K562 (cell line): ENCODE measurements around the gene ZNF473. TPM values are rescaled to one million over a fixed set of nuclear protein-coding genes. Genes with fewer than 3 reads are reported as not detected.

Experiments used
- CCAR2 ChIP-seq: fragments of 200-400 bp; formaldehyde crosslinking; IDR thresholded peaks from 2 replicates; pipeline ENCODE4 v1.6.1; 2017; ENCODE audit warnings: mild to moderate bottlenecking, low read depth, low read length
- CSDE1 ChIP-seq, 2 experiments: fragments of 450-650 bp; IDR thresholded peaks; 2 replicates each; pipeline ENCODE4 v1.6.1; 2016; ENCODE audit warnings: mild to moderate bottlenecking in 1 of 2
- GATAD2B ChIP-seq: fragments of 450-650 bp; IDR thresholded peaks from 2 replicates; pipeline ENCODE4 v1.6.1; 2017; ENCODE audit warnings: mild to moderate bottlenecking, borderline replicate concordance
- NR3C1 ChIP-seq: sonication (generic); formaldehyde crosslinking; IDR thresholded peaks from 2 replicates; pipeline ENCODE4 v1.8.1; 2022; ENCODE audit warnings: missing genetic modification reagents
- POLR2AphosphoS5 ChIP-seq: IDR thresholded peaks from 2 replicates; pipeline ENCODE4 v1.6.1; 2011; ENCODE audit warnings: mild to moderate bottlenecking, low read depth, low read length, moderate library complexity; ENCODE audit not compliant: control insufficient read depth, insufficient read depth
- SMARCB1 ChIP-seq: IDR thresholded peaks from 2 replicates; pipeline ENCODE4 v1.6.1; 2011; ENCODE audit warnings: improper control_type of control experiment, low read depth; ENCODE audit not compliant: insufficient read length
- SPI1 ChIP-seq: IDR thresholded peaks from 2 replicates; pipeline ENCODE4 v1.6.1; 2011; ENCODE audit warnings: low read depth, low read length, control low read depth, borderline replicate concordance
- SREBF2 ChIP-seq: sonication (generic); formaldehyde crosslinking; IDR thresholded peaks from 2 replicates; pipeline ENCODE4 v1.4.0; 2020; ENCODE audit warnings: mild to moderate bottlenecking, missing genetic modification reagents
- TCF3 ChIP-seq: sonication (generic); formaldehyde crosslinking; IDR thresholded peaks from 2 replicates; pipeline ENCODE4 v1.4.0; 2020; ENCODE audit warnings: mild to moderate bottlenecking, missing genetic modification reagents
- ZBTB5 ChIP-seq: fragments of 450-650 bp; IDR thresholded peaks from 2 replicates; pipeline ENCODE4 v1.6.1; 2017; ENCODE audit warnings: antibody characterized with exemption
- ZMIZ1 ChIP-seq, 2 experiments: fragments of 150-350 bp in 1 of 2; IDR thresholded peaks; 2 replicates each; pipeline ENCODE4 v1.6.1; 2012 to 2016; ENCODE audit warnings: low read depth in 2 of 2, low read length in 2 of 2, mild to moderate bottlenecking in 1 of 2, moderate library complexity in 1 of 2
- ZNF121 ChIP-seq: sonication (generic); formaldehyde crosslinking; conservative IDR thresholded peaks from 2 replicates; pipeline ENCODE4 v1.8.0; 2022; ENCODE audit warnings: missing genetic modification reagents
- ZNF239 ChIP-seq: fragments of 250-450 bp; sonication (Bioruptor Pico); IDR thresholded peaks from 2 replicates; pipeline ENCODE4 v1.4.0; 2020; ENCODE audit warnings: mild to moderate bottlenecking
- ZNF274 ChIP-seq: IDR thresholded peaks from 2 replicates; pipeline ENCODE4 v1.6.1; 2011; ENCODE audit warnings: low read depth, mild to moderate bottlenecking, low read length, moderate library complexity, borderline replicate concordance
- ZNF551 ChIP-seq: fragments of 250-450 bp; sonication (Bioruptor Pico); IDR thresholded peaks from 2 replicates; pipeline ENCODE4 v1.5.0; 2021; ENCODE audit warnings: mild to moderate bottlenecking, moderate library complexity
- ZNF561 ChIP-seq: fragments of 450-650 bp; formaldehyde crosslinking; conservative IDR thresholded peaks from 2 replicates; pipeline ENCODE4 v1.4.0; 2020; ENCODE audit warnings: mild to moderate bottlenecking, moderate library complexity
- ZNF609 ChIP-seq: sonication (generic); formaldehyde crosslinking; IDR thresholded peaks from 2 replicates; pipeline ENCODE4 v1.8.1; 2023; ENCODE audit warnings: missing genetic modification reagents, mild to moderate bottlenecking, borderline replicate concordance
- polyA plus RNA-seq, 8 experiments: library from polyadenylated mRNA; depleted of rRNA in 4 of 8; stranded (reverse) in 5 of 8; unstranded in 3 of 8; fragments of >200 nt; fragmentation: Nextera tagmentation in 2 of 8; fragmentation: Illumina TruSeq in 1 of 8; extraction: Ambion mirVana in 2 of 8; extraction: Trizol in 1 of 8; gene quantifications; 2 replicates each; pipeline versions ENCODE4 v1.2.1 to v1.2.3, GENCODE V29; 2011 to 2014; ENCODE audit warnings: inconsistent platforms in 1 of 8, missing spikeins in 1 of 8
- total RNA-seq, 7 experiments: library from RNA; depleted of rRNA in 6 of 7; stranded (reverse); fragments of >200 nt in 6 of 7; fragmentation: Illumina TruSeq in 2 of 7; extraction: Trizol in 2 of 7; gene quantifications; 2 replicates each; pipeline versions ENCODE4 v1.2.1 to v1.2.3, GENCODE V29; 2011 to 2021; ENCODE audit warnings: low replicate concordance in 1 of 7
- TF ChIP-seq, protein P1 (sequence below): fragments of 450-650 bp; IDR thresholded peaks from 2 replicates; pipeline ENCODE4 v1.6.1; 2016; ENCODE audit warnings: low read depth, mild to moderate bottlenecking, moderate library complexity

ZNF473 gene
- total and polyA plus RNA-seq, 9 of the 15 experiments (the other 6 are each of a cell fraction or from before 2014, with no cell fraction given) = 8.2 to 34.0 (median 28.5) TPM

- TF ChIP-seq ZNF609 (CRISPR knock-in tag) (peak; percentile 100), POLR2AphosphoS5 (peak; percentile 44; the same call in 1 of the 2 replicates), GATAD2B (no peak), ZMIZ1 (IDR thresholded peaks at IDR 0.05; ENCODE audit: low read depth in 2 of 2, low read length in 2 of 2) (no peak), ZNF239 (CRISPR knock-in tag) (peak; percentile 87), SMARCB1 (peak; percentile 58), ZNF551 (CRISPR knock-in tag) (no peak), SPI1 (peak; percentile 99), SREBF2 (CRISPR knock-in tag) (peak; percentile 100), CSDE1 (IDR thresholded peaks at IDR 0.05) (no peak), TCF3 (CRISPR knock-in tag) (peak; percentile 81), ZNF274 (no peak), CCAR2 (no peak), NR3C1 (CRISPR knock-in tag) (peak; percentile 100), ZNF121 (CRISPR knock-in tag) (peak; percentile 90), ZBTB5 (no peak), ZNF561 (CRISPR knock-in tag) (no peak)
- TF ChIP-seq, protein P1, sequence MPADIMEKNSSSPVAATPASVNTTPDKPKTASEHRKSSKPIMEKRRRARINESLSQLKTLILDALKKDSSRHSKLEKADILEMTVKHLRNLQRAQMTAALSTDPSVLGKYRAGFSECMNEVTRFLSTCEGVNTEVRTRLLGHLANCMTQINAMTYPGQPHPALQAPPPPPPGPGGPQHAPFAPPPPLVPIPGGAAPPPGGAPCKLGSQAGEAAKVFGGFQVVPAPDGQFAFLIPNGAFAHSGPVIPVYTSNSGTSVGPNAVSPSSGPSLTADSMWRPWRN = no peak
These were observed 38.6 kb upstream of the ZNF473 start (continued) for GRCh38 chr19:49987159-49987698.
